ENCODE results near the gene CDC5L. TPM values are rescaled to one million over a fixed set of nuclear protein-coding genes. Genes with fewer than 3 reads are reported as not detected.

Gene CDC5L
- total and polyA plus RNA-seq, 2 of the 13 experiments (the other 11 are each of a cell fraction or from before 2014, with no cell fraction given): 11.0 to 34.2 TPM

- TF ChIP-seq ZBTB14 (CRISPR knock-in tag; IDR thresholded peaks at IDR 0.05) (no peak), YEATS2 (CRISPR knock-in tag; IDR thresholded peaks at IDR 0.05; ENCODE audit: borderline replicate concordance) (peak; percentile 98), ZNF562 (CRISPR knock-in tag; IDR thresholded peaks at IDR 0.05; ENCODE audit: borderline replicate concordance) (no peak), MZF1 (CRISPR knock-in tag; IDR thresholded peaks at IDR 0.05; ENCODE audit: borderline replicate concordance) (peak; percentile 47; the same call in 1 of the 2 replicates), PBX2 (CRISPR knock-in tag; IDR thresholded peaks at IDR 0.05) (no peak), THAP11 (CRISPR knock-in tag; IDR thresholded peaks at IDR 0.05) (peak; percentile 89), ZNF34 (CRISPR knock-in tag; IDR thresholded peaks at IDR 0.05; ENCODE audit: borderline replicate concordance) (0 out of 2 replicates have a peak, but pooled peaks have one; percentile 43), ETV5 (CRISPR knock-in tag; IDR thresholded peaks at IDR 0.05; ENCODE audit: borderline replicate concordance) (peak; percentile 46), NCOA1 (CRISPR knock-in tag; IDR thresholded peaks at IDR 0.05) (peak; percentile 90; the same call in 1 of the 2 replicates), POLR2AphosphoS5 (IDR thresholded peaks at IDR 0.05; ENCODE audit: low read depth, low read length) (peak; percentile 100), ZNF547 (CRISPR knock-in tag; IDR thresholded peaks at IDR 0.05) (peak; percentile 83), ZNF460 (CRISPR knock-in tag; IDR thresholded peaks at IDR 0.05; ENCODE audit: borderline replicate concordance) (no peak; the same call in 1 of the 2 replicates), MTA3 (CRISPR knock-in tag; IDR thresholded peaks at IDR 0.05) (no peak), ZBED4 (CRISPR knock-in tag; IDR thresholded peaks at IDR 0.05; ENCODE audit: borderline replicate concordance) (peak; percentile 81; the same call in 1 of the 2 replicates), RBFOX2 (IDR thresholded peaks at IDR 0.05; ENCODE audit: low read depth, low read length) (peak; percentile 82), CAMTA2 (CRISPR knock-in tag; IDR thresholded peaks at IDR 0.05; ENCODE audit: borderline replicate concordance) (peak; percentile 98; the same call in 1 of the 2 replicates), ZNF281 (CRISPR knock-in tag; IDR thresholded peaks at IDR 0.05; ENCODE audit: borderline replicate concordance) (0 out of 2 replicates have a peak, but pooled peaks have one; percentile 42), MBNL3 (CRISPR knock-in tag; conservative IDR thresholded peaks at IDR 0.05) (no peak), ZNF567 (CRISPR knock-in tag; IDR thresholded peaks at IDR 0.05; ENCODE audit: borderline replicate concordance) (no peak; the same call in none of the 2 replicates), ZNF746 (CRISPR knock-in tag; IDR thresholded peaks at IDR 0.05) (no peak)
Measured at GRCh38 chr6:44387346-44388134, at the start of gene CDC5L (continued).
